Right lobe of liver (tissue), 4 donors: Measurements from ENCODE around the gene KIF18A.

Experiments
- POLR2A ChIP-seq: fragments of 450-650 bp; IDR thresholded peaks from one replicate; pipeline ENCODE4 v1.6.1; 2017; ENCODE audit warnings: antibody characterized with exemption, mild to moderate bottlenecking
- TF ChIP-seq, protein P1 (sequence below), 4 donors: fragments of 200-600 bp in 3 of 4; fragments of 450-650 bp in 1 of 4; IDR thresholded peaks; one replicate each; pipeline versions ENCODE4 v1.5.1 to v1.8.0; 2016 to 2022; ENCODE audit warnings: antibody characterized with exemption in 4 of 4, mild to moderate bottlenecking in 2 of 4
- donor health status: DM: no; HTN: no; CAD: no.
- donor health status: DM: no; HTN: no; CAD: no.
- donor health status: DM: no; HTN: yes; CAD: no.

- TF ChIP-seq, protein P1, sequence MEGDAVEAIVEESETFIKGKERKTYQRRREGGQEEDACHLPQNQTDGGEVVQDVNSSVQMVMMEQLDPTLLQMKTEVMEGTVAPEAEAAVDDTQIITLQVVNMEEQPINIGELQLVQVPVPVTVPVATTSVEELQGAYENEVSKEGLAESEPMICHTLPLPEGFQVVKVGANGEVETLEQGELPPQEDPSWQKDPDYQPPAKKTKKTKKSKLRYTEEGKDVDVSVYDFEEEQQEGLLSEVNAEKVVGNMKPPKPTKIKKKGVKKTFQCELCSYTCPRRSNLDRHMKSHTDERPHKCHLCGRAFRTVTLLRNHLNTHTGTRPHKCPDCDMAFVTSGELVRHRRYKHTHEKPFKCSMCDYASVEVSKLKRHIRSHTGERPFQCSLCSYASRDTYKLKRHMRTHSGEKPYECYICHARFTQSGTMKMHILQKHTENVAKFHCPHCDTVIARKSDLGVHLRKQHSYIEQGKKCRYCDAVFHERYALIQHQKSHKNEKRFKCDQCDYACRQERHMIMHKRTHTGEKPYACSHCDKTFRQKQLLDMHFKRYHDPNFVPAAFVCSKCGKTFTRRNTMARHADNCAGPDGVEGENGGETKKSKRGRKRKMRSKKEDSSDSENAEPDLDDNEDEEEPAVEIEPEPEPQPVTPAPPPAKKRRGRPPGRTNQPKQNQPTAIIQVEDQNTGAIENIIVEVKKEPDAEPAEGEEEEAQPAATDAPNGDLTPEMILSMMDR (IDR thresholded peaks at IDR 0.05): no peak
- TF ChIP-seq POLR2A: no peak
Measured at GRCh38 chr11:28114116-28114515, 6.2 kb upstream of the KIF18A start.
